Activated CD8-positive, alpha-beta T cell treated with anti-CD3 and anti-CD28 coated beads, Interleukin-2, amount 10 ng/mL, durations not matched to agents 7 days and 5 days (primary cell): ENCODE data around the gene OPALIN. TPM values are rescaled to one million over a fixed set of nuclear protein-coding genes. Genes with fewer than 3 reads are reported as not detected.
A peak's percentile ranks its signal among the peaks of the same experiment; 100 is the strongest.

Source experiments
- ATAC-seq: fragments of 150-1000 bp; cut with Tn5 transposase; one replicate; pipeline ENCODE4 v1.10.0; 2021; ENCODE audit warnings: moderate library complexity
- CTCF ChIA-PET: fragments of 350-600 bp; sonication (Branson Sonifier 250); formaldehyde crosslinking; loops from one replicate; lab custom pipeline; 2021; ENCODE audit warnings: antibody characterized with exemption; lab: Charles Lee
- POLR2A ChIA-PET: fragments of 350-600 bp; sonication (Branson Sonifier 250); formaldehyde crosslinking; loops from one replicate; lab custom pipeline; 2021; ENCODE audit warnings: antibody characterized with exemption; lab: Charles Lee
- DNase-seq: peaks from one replicate; pipeline ENCODE4 v3.0.0-alpha.2; 2020
- H3K27ac Mint-ChIP-seq: one replicate; pipeline ENCODE4 v1.8.0; 2021; ENCODE audit warnings: mild to moderate bottlenecking, mixed read lengths
- H3K27me3 Mint-ChIP-seq: one replicate; pipeline ENCODE4 v1.8.0; 2021; ENCODE audit warnings: low read depth, mixed read lengths
- H3K36me3 Mint-ChIP-seq: one replicate; pipeline ENCODE4 v1.8.0; 2021; ENCODE audit warnings: low read depth, mixed read lengths
- H3K4me1 Mint-ChIP-seq: one replicate; pipeline ENCODE4 v1.8.0; 2021; ENCODE audit warnings: low read depth, mixed read lengths
- H3K4me3 Mint-ChIP-seq: one replicate; pipeline ENCODE4 v1.8.0; 2021; ENCODE audit warnings: mild to moderate bottlenecking, mixed read lengths
- H3K9me3 Mint-ChIP-seq: one replicate; pipeline ENCODE4 v1.8.0; 2022; ENCODE audit warnings: mixed read lengths; ENCODE audit not compliant: insufficient read depth
- total RNA-seq, 2 experiments: library from RNA; stranded (reverse); gene quantifications; one replicate each; pipeline ENCODE4 v1.2.3, GENCODE V29; 2021

OPALIN gene
- total RNA-seq, 2 experiments from 2014 or later, result not detected

DNA sequence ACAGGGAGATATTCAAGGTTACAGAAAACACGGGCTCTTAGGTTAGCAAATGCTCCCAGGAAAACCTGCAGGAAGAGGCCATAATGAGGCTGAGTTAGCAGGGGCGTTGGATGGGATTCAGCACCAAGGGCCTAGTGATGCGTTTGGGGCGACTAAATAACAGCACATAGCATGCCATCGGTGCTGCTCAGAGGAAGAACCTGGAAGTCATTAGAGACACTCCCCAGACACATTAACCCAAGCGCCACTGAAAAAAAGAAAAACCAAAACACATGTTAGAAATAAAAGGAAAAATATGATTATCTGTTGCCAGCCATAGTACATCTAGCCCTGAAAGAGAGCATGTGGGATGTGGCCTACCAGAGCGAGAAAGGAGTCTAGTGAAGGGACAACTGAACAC lies 28.8 kb upstream of the OPALIN start:
- H3K36me3 Mint-ChIP-seq, result no peaks in the 10 kb centered on the region
- H3K27ac Mint-ChIP-seq, result no peak overlapping the region
- no peaks in the 10 kb centered on the region for H3K9me3 Mint-ChIP-seq
- H3K27me3 Mint-ChIP-seq, result peaks cover 14% of the 10 kb centered on the region
- POLR2A ChIA-PET, result no interaction called here
- CTCF ChIA-PET, result no interaction called here
- H3K4me3 Mint-ChIP-seq, result no peak overlapping the region
- ATAC-seq (no peak), DNase-seq (no peak)
- no peaks in the 10 kb centered on the region for H3K4me1 Mint-ChIP-seq

DNA sequence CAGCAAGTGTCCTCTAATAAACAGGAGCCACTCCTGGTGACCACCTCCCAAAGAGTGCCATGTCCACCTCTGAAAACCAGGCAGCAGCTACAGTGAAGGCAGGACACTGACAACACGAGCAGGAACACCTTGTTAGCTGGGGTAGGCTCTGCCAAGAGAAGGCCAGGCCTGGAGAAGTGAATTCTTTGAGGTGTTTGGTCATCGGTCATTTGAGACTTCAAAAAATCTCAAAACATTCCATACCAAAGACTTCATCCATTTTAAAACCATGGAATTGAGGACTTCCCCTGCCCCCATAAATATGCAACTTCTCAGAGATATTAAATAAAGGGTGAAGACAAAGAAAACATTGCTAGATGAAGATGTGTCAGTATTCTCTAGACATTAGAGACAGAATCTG lies 28.4 kb upstream of the OPALIN start:
- no peaks in the 10 kb centered on the region for H3K4me1 Mint-ChIP-seq
- peaks cover 14% of the 10 kb centered on the region for H3K27me3 Mint-ChIP-seq
- no peak overlapping the region for H3K4me3 Mint-ChIP-seq
- no peaks in the 10 kb centered on the region for H3K9me3 Mint-ChIP-seq
- ChIA-PET POLR2A (no interaction called here), CTCF (interaction anchor here (2.6 kb wide), 1 partner anchor 13 kb away, joined by 14 read pairs; no protein-coding TSS in a partner anchor)
- DNase-seq, result no peak
- H3K36me3 Mint-ChIP-seq, result no peaks in the 10 kb centered on the region
- no peak overlapping the region for H3K27ac Mint-ChIP-seq
- ATAC-seq, result no peak

DNA sequence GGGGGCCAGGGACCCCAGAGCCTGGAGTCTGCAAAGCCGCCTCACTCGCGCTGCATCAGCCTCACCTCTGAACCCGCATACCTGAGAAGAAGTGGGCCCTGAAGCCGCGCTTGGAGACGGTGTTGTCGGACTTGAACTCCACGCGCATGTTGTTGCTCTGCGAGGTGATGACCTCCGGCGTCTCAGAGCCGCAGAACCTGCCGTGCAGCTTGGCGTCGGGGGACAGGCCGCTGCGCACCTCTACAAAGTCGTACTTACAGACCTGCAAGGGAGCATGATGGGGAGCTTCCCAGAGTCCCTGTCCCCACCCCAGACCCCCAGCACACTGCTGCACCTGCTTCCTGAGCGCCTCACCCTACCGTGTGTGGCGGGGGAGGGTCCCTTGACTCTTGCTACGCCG lies 25.7 kb upstream of the OPALIN start:
- no peak overlapping the region for H3K4me3 Mint-ChIP-seq
- ATAC-seq (no peak), DNase-seq (no peak)
- no peaks in the 10 kb centered on the region for H3K9me3 Mint-ChIP-seq
- ChIA-PET POLR2A (no interaction called here), CTCF (interaction anchor here (1.4 to 2.6 kb wide), 2 partner anchors 10 to 14 kb away, joined by 6 to 14 read pairs; no protein-coding TSS in a partner anchor)
- peaks cover 9% of the 10 kb centered on the region for H3K27me3 Mint-ChIP-seq
- H3K27ac Mint-ChIP-seq, result no peak overlapping the region
- no peaks in the 10 kb centered on the region for H3K4me1 Mint-ChIP-seq
- no peaks in the 10 kb centered on the region for H3K36me3 Mint-ChIP-seq

DNA sequence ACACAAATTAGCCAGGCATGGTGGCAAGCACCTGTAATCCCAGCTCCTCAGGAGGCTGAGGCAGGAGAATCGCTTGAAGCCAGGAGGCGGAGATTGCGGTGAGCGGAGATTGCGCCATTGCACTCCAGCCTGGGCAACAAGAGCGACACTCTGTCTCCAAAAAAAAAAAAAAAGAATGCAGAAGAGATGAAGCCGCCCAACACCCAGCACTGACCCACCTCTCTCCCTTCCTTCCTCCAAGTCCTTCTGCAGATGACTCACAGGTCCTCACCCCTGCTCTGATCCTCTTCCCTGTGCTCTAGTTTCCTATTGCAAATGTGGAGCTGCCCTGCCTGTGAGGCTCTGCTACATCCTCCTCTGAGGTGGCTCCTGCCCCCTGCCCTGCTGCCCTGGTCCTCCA lies 22.0 kb upstream of the OPALIN start:
- Mint-ChIP-seq H3K27me3 (peaks cover 2% of the 10 kb centered on the region), H3K4me1 (no peaks in the 10 kb centered on the region), H3K4me3 (no peak overlapping the region), H3K36me3 (no peaks in the 10 kb centered on the region), H3K9me3 (no peaks in the 10 kb centered on the region), H3K27ac (no peak overlapping the region)
- CTCF ChIA-PET, result interaction anchor here (1.2 kb wide), 1 partner anchor 15 kb away, joined by 3 read pairs; no protein-coding TSS in a partner anchor
- ATAC-seq (no peak), DNase-seq (no peak)
- POLR2A ChIA-PET, result no interaction called here

DNA sequence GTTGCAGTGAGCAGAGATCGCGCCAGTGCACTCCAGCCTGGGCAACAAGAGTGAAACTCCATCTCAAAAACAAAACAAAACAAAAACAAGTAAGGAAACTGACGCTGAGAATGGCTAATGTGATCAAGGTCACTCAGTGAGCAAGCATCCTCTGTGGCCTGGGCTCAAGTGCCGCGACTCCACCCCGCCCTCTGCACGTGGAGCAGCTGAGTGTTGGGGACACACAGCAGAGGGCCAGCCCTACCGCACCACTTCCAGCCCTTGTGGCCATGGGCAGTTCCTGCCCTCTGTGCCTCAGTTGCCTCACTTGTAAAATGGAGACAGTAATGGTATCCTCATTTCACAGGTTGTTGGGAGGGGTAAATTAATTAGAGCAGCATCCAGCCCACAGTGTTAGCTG lies 21.0 kb upstream of the OPALIN start:
- no peaks in the 10 kb centered on the region for H3K27me3 Mint-ChIP-seq
- H3K4me3 Mint-ChIP-seq, result no peak overlapping the region
- no peaks in the 10 kb centered on the region for H3K36me3 Mint-ChIP-seq
- no peak for DNase-seq
- ChIA-PET CTCF (no interaction called here), POLR2A (no interaction called here)
- H3K4me1 Mint-ChIP-seq, result peaks cover 9% of the 10 kb centered on the region
- H3K9me3 Mint-ChIP-seq, result no peaks in the 10 kb centered on the region
- no peak for ATAC-seq
- no peak overlapping the region for H3K27ac Mint-ChIP-seq

DNA sequence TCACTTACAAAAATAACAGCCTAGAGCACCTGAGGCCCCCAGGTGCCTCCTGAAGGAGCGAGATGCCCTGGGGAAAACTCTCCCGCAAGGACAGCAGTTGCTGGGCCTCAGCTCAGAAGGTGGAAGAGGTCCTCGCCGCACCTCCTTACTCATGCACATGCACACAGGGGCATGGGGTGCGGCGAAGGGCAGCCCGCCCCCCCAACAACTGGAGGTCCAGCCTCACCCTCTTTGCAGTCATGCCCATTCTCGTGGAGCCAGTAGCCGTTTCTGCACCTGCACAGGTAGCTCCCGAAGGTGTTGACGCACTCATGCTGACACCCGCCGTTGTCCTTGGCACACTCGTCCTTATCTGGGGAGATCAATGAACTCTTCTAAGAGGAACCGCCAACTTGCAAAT lies 19.9 kb upstream of the OPALIN start:
- ChIA-PET POLR2A (no interaction called here), CTCF (no interaction called here)
- Mint-ChIP-seq H3K9me3 (no peaks in the 10 kb centered on the region), H3K4me3 (no peak overlapping the region), H3K27ac (no peak overlapping the region), H3K4me1 (peaks cover 11% of the 10 kb centered on the region), H3K27me3 (peaks cover 3% of the 10 kb centered on the region), H3K36me3 (no peaks in the 10 kb centered on the region)
- ATAC-seq (no peak), DNase-seq (no peak)

DNA sequence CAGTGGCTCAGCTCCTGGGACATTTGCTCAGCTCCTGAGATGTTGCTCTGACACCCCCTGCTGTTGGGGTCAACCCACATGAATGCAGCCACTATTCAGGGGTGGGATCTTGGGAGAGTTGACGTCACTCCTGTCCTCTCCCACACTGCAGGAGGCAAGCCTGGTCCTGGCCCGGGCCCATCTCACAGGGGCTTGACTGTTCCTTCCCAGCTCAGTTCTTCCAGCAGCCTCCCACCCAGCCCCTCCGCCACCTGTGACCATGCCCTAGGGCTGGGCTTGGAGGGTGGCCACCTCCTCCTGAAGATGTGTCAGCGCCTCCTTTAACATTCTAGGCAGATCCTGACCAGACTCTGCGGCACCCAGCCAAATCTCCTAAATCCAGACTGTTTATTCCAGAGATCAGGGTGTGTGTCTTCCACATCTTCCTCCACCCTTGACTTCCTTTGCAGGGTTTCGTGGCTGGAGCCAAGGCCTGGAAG lies 19.1 kb upstream of the OPALIN start:
- no peak for DNase-seq
- no peak for ATAC-seq
- Mint-ChIP-seq H3K4me3 (no peak overlapping the region), H3K27me3 (peaks cover 7% of the 10 kb centered on the region), H3K4me1 (peaks cover 11% of the 10 kb centered on the region), H3K9me3 (no peaks in the 10 kb centered on the region), H3K27ac (no peak overlapping the region), H3K36me3 (no peaks in the 10 kb centered on the region)
- POLR2A ChIA-PET, result no interaction called here
- CTCF ChIA-PET, result interaction anchor here (0.9 kb wide), 1 partner anchor 136 kb away, joined by 4 read pairs; the partner anchor contains the start of gene TLL2

DNA sequence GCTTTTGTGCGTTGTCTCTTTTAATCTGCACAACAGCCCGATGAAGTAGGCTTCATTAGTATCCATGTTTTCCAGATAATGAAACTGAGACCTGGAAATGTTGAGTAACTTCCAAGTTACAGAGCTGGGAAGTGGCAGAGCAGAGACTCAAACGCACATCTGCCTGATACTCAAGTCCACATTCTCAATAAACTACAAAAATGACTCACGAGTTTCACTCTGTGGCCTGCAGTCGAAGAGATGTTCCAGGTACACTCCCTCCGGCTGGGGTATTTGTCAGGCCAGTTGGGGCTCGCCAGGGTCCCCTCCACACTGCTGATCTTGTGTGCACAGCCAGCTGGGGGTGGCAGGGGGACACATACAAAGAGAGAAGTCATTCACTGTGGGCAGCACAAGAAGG lies 17.7 kb upstream of the OPALIN start:
- POLR2A ChIA-PET, result no interaction called here
- ATAC-seq (no peak), DNase-seq (no peak)

DNA sequence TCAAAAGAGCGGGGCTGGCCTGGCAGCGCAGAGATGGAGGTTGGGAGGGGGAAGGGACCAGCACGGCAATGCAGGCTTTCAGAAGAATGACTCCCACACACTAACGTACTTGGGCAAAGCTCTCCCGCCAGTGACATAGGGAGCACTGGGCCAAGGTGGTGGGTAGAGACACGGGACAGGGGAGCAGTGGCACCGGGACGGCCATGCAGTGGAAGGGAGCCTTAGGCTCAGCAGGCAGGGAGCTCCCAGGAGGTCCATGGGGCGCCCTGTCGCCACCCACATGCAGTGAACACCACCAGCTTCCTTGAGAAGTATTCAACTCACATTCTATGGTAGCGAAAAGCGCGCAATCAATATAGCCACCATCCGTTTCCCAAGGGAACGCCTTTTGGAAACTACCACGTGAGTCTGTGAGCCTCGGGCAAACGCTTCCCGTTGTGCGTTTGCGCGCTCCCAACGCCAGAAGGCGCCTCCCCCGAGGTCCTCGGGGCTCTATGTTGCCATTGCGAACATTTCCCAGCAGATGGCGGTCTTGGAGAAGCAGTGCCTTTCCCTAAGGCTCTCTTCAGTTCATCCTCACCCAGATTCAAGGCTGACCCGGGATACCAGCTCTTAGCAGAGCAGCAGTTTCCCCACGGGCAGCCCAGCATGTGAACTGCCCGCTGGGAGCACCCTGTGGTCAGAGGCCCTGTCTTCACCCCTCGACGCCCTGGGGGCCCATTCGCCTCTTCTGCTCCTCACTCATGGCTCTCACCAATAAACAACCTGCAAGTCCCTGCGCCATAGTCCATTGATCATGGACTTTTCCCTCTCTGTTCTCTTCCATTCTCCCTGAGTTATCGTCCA lies 16.4 kb upstream of the OPALIN start:
- POLR2A ChIA-PET, result no interaction called here

More for the DNA sequence above, 17.7 kb upstream of the OPALIN start:
- Mint-ChIP-seq H3K4me3 (no peak overlapping the region), H3K27me3 (peaks cover 7% of the 10 kb centered on the region), H3K9me3 (no peaks in the 10 kb centered on the region), H3K27ac (no peak overlapping the region), H3K36me3 (no peaks in the 10 kb centered on the region), H3K4me1 (peaks cover 11% of the 10 kb centered on the region)
- CTCF ChIA-PET, result interaction anchor here (1.0 to 3.0 kb wide), 3 partner anchors 11 to 134 kb away, joined by 3 to 26 read pairs (median 3); no protein-coding TSS in a partner anchor

DNA sequence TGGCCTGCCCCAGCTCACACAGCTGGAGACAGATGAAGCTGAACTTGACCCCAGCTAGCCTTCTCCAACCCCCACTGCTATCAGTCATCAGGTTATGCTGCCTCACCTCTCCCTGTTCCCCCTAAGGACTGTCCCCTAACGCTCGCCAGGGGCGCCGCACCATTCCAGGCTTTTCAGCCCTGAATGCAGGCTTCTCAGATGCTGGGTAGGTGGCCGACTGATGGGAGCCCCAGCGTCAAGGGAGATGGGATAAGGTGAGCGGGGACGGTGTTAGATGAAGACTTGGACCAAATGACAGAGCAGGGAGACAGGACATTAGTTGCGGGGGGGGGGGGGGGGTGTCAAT lies 15.8 kb upstream of the OPALIN start:
- POLR2A ChIA-PET, result no interaction called here
- CTCF ChIA-PET, result interaction anchor here (0.6 to 3.5 kb wide), 28 partner anchors 9 to 617 kb away, joined by 3 to 26 read pairs (median 3); partner anchors contain the start of genes DNTT, OPALIN and TLL2
- DNase-seq (no peak), ATAC-seq (no peak)
- Mint-ChIP-seq H3K27me3 (peaks cover 7% of the 10 kb centered on the region), H3K36me3 (no peaks in the 10 kb centered on the region), H3K4me3 (no peak overlapping the region), H3K4me1 (peaks cover 11% of the 10 kb centered on the region), H3K27ac (no peak overlapping the region), H3K9me3 (no peaks in the 10 kb centered on the region)

More for the DNA sequence above, 16.4 kb upstream of the OPALIN start:
- CTCF ChIA-PET, result interaction anchor here (0.6 to 3.5 kb wide), 33 partner anchors 9 to 617 kb away, joined by 3 to 26 read pairs (median 3); partner anchors contain the start of genes DNTT, OPALIN and TLL2
- H3K4me3 Mint-ChIP-seq, result peak overlapping the region; percentile 61
- DNase-seq (peak; percentile 84), ATAC-seq (peak; percentile 89)
- H3K4me1 Mint-ChIP-seq, result peaks cover 11% of the 10 kb centered on the region
- peaks cover 7% of the 10 kb centered on the region for H3K27me3 Mint-ChIP-seq
- no peak overlapping the region for H3K27ac Mint-ChIP-seq
- H3K36me3 Mint-ChIP-seq, result no peaks in the 10 kb centered on the region
- H3K9me3 Mint-ChIP-seq, result no peaks in the 10 kb centered on the region

DNA sequence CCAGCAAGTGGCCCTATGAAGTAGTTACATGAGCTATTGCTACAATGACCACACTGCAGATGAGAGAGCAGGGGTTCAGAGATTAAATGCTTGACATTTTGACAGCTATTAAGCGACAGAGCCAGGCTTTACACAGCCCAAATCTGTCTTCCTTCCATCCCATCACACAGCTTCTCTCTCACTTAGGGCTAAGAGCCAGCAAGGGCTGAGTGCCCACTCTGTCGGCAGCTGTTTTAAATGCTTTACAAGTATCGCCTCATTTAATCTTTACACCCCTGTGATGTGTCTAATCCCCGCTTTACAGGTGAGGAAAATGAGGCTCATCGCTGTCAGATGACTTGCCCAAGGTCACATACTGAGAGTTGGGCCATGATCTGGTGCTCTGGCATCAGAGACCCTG lies 15.2 kb upstream of the OPALIN start:
- peak overlapping the region; percentile 24 for H3K4me3 Mint-ChIP-seq
- ATAC-seq, result no peak
- H3K9me3 Mint-ChIP-seq, result no peaks in the 10 kb centered on the region
- H3K36me3 Mint-ChIP-seq, result no peaks in the 10 kb centered on the region
- H3K4me1 Mint-ChIP-seq, result peaks cover 11% of the 10 kb centered on the region
- no peak overlapping the region for H3K27ac Mint-ChIP-seq
- ChIA-PET POLR2A (no interaction called here), CTCF (interaction anchor here (0.8 to 3.5 kb wide), 7 partner anchors 12 to 144 kb away, joined by 3 to 16 read pairs (median 7); partner anchors contain the start of gene TLL2)
- peaks cover 7% of the 10 kb centered on the region for H3K27me3 Mint-ChIP-seq
- no peak for DNase-seq

DNA sequence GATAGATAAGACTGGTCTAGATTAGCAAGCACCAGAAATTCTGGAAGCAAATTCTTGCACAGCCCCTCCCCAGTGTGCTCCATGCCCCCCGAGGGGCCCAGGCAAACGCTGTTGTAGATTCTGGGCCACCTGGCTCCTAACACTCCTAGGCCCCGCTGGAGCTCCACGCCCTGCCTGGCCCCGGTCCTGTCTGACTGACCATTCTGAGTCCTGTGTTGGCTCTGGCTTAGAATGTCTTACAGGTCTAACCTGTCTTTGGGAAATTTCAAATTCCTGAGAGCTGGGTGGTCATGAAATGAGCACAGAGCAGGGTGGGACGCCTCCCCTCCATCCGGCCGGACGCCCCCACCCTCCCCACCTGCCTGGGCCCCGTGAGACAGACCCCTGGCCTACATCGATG lies 12.6 kb upstream of the OPALIN start:
- Mint-ChIP-seq H3K4me3 (no peak overlapping the region), H3K9me3 (no peaks in the 10 kb centered on the region), H3K27me3 (peaks cover 9% of the 10 kb centered on the region), H3K27ac (no peak overlapping the region), H3K36me3 (no peaks in the 10 kb centered on the region), H3K4me1 (peaks cover 11% of the 10 kb centered on the region)
- ChIA-PET POLR2A (no interaction called here), CTCF (interaction anchor here (0.7 to 2.2 kb wide), 16 partner anchors 10 to 678 kb away, joined by 3 to 12 read pairs (median 4); partner anchors contain the start of genes OPALIN, TCTN3 and TLL2)
- DNase-seq (no peak), ATAC-seq (no peak)
